GM18507 (cell line): Measurements from ENCODE around the gene ABLIM2.

ENCODE experiments used
- DNase-seq: peaks from one replicate; pipeline ENCODE4 v3.0.0; 2011; ENCODE audit warnings: low read depth; ENCODE audit not compliant: insufficient read length; ENCODE audit errors: extremely low spot score
- FAIRE-seq: peaks from 2 replicates; lab custom pipeline; 2011; peaks lifted over from hg19 to GRCh38; lab: Jason Lieb, UNC

Gene ABLIM2

DNA sequence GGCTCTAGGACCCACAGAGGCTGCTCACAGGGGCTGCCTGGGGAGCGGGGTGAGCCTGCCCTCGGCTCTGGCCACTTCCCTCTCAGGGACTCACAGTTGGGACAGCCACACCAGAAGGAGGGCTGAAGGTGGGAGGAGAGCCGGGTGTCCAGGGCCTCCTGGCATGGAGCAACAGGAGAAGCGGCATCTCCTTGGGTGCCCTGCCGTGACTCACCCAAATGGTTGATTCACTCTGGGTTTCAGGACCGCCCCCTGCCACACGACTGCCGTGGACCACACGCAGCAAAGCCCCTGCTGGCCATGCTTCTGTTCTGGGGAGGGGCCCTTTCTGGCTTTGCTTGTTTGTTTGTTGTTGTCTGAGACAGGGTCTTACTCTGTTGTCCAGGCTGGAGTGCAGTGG, 132.9 kb downstream of the ABLIM2 start:
- DNase-seq (no peak), FAIRE-seq (no peak)

DNA sequence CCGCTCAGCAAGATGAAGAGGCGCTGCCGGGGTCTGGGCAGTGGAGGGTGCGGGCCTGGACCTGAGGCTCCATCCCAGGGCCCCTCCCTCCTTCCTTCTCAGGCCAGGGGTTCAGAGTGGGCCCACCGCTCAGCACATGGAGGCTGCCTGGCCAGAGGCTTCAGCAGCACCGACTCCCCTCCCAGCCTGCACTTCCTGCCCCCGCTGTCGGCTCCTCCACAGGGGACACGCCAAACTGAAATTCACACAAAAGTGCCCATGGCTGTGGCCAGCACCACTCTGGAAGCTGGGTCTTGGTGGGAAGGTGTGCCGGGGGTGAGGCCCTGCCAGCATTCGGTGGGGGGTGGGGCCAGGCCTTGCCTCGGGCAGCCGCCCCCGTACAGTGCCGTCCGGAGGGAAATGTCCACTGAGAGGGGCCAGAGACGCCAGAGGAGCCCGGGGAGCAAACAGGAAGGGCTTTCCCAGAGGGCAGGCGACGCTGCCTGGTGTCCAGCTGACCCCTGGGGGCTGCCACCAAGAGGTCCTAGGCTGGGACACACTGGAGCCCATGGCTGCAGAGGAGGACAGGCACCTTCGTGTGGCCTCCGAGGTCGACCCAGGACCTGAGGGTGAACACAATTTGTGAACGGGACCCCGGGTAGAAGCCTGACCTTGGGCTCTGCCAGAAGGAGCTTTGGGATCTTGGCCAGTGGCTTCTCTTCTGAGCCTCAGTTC, 134.4 kb downstream of the ABLIM2 start:
- FAIRE-seq (no peak), DNase-seq (no peak)

DNA sequence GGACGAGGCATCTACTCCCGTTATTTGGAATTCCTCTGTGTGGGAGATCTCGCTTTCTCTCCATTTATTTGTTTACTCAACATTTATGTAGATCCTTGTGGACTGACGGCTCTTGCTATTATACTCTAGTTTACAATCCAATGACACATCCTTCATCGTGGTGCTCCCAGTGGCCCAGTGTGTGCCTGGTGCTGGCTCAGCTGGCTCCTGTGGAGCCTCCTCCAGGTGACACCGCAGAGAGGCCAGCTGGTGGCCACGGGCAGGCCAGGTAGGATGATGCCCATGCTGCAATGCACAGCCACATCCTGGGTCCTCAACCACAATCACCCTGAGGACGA, 134.9 kb downstream of the ABLIM2 start:
- FAIRE-seq (no peak), DNase-seq (no peak)

DNA sequence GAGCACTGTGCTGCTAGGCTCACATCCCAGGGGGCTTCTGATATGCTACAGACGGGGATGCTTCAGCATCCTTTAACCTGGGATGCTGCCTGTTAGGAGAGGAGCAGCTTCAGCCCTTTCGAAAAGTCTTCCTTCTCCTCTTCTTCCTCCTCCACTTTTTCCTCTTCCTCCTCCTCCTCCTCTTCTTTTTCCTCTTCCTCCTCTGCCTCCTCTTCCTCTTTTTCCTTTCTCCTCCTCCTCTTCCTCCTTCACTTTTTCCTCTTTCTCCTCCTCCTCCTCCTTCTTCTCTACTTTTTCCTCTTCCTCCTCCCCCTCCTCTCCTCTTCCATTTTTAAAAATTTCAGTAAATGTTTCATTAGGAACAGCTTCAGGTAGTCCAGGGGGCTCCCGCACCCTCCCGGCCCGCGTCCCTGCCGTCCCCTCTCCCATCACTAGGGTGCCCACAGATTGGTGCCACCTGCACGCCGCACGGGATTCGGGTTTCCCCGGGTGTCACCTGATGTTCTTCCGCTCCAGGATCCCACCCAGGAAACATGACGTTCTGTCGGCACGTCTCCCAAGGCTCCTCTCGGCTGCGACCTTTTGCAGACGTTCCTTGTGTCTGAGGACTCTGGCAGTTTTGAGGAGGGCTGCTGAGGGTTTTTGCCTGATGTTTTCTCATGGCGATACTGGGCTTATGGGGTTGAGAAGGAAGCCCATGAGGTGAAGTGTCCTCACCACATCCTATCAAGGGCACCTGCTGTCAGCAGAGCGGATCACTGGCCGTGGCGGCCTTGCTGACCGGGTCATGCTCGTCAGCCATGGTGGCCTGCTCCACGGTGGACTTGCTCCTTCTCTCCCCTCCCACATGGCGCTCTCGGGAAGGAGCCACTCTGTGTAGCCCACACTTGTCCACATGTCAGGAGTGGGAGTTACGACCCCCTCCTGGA, 135.6 kb downstream of the ABLIM2 start:
- DNase-seq: no peak
- FAIRE-seq: no peak

DNA sequence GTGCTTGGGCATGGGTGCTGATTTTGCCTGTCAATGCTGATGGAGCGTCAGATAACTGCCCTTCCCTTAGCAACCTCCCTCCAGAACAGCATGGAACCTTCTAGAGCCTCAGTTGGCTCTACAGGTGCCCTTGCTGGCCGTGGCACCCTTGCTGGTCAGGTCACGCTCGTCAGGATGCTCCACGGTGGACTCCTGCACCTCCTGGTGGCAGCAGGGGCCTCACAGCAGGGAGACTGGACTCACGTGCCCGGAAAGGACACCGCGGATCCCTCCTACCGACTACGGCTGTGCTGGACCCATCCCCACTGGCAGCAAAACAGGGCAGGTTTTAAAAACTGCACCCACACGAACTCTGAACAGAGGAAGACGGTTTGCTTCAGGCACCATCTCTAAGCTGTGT, 136.8 kb downstream of the ABLIM2 start:
- no peak for FAIRE-seq

DNA sequence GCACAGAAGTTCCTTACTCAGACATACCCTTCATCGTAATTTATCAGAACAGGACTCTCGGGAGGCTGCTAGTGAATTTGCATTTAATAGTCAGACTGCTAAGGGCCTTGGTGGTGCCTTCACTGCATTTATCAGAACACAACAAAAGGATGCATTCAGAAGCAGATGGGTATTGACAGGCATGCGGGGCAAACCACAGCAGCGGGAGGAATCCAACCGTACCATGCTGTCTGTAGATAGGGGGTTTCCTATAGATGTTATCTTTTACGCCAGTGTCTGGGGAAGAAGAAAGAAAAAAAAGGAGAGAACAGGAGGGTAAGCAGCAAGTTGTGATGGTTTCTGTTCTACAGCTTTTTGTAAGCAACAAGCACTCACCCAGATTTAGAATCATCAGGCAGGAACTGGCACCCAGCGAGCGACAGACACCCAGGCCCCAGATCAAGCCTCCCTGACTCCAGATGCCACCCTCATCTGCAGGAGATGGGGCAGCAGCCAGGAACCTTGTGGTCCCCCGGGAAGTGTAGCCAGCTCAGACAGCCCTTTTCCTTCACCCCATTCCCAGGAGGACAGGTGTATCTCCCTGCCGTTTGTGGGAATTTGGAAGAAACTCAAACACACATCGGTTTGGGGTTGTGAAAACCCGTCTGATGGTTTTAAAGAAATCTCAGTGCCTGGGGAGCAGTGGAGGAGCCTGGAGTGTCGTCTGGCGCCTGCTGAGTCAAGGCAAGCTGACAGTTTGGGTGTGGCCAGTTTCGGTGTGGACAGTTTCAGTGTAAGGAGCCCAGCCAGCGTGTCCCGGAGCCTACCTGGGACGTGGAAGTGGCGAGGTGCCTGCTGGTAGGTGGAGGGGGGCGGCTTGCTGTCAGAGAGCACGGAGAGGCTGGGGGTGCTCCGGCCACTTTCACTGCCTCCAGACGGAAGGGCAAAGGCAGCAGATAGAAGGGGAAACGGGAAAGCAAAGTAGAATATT, 138.9 kb downstream of the ABLIM2 start:
- no peak for FAIRE-seq

More for the DNA sequence above, 136.8 kb downstream of the ABLIM2 start:
- DNase-seq: no peak

DNA sequence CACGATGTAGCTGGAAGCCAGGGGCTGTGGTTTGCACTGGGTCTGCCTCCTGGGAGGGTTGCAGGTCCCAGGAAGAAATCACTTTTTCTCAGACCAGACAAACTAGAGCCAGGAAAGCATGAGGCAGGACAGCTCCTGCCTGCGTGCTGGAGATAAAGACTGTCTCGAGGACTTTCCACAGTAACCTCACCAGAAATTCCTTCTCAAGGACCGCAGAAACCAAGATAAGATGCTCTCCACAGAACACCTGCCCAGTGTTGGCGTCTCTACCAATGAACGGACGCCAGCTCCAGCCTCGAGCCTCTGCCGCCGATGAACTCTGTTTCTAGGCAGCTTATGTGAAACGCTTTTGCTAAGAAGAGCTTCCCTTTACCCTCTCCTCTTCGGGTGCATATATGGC, 142.1 kb downstream of the ABLIM2 start:
- FAIRE-seq: no peak
- DNase-seq: no peak

More for the DNA sequence above, 138.9 kb downstream of the ABLIM2 start:
- DNase-seq: no peak

DNA sequence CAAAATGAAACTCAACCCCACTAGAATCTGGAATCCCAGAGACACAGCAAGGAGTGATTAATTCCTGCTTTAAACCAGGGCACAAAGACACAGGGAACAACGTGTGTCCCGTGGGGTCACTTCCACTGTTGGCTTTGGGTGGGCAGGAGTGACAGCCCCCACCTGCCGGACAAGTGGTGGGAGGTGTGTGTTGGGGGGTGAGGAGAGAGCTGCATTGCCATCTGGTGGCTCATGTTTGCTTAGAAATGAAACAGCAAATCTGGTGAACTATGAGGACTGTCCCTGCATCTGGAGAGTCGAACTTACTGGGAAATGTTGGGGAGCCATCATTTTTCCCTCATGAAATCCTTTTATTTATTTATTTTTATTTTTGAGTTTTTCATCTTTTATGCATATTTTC, 143.1 kb downstream of the ABLIM2 start:
- DNase-seq (no peak), FAIRE-seq (no peak)

DNA sequence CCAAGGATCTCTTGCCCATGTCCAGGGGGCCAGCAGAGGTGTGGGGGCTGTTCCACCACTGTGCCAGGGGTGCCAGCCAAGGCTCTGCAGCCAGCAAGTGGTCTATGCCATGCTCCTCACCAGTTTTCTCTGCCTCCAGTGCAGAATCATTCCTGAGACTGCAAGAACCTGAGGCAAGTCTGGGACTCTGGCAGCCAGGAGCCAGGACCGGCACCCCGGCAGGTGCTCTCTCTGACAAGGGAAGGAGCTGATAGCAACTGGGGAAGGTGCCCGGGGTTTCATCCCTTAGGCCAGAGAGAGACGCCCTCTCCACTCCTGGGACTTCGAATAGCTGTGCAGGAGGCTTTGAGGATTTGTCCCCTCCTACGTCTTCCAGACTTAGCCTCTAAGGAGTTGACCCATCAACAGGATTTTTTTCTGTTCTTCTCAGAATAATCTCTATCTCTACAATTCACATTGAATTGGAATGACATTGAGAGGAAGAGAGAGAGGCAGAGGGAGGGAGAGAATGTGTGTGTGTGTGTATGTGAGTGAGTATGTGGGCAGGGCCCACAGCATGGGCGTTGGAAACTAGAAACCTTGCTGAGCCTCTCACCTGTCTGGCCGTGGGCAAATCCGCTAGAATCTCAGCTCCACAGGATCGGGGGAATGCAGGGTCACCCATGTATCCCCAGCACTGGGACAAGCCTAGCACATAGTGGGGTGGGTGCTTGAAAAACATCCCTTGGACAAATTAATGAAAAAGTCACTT, 144.5 kb downstream of the ABLIM2 start:
- no peak for DNase-seq
- no peak for FAIRE-seq

DNA sequence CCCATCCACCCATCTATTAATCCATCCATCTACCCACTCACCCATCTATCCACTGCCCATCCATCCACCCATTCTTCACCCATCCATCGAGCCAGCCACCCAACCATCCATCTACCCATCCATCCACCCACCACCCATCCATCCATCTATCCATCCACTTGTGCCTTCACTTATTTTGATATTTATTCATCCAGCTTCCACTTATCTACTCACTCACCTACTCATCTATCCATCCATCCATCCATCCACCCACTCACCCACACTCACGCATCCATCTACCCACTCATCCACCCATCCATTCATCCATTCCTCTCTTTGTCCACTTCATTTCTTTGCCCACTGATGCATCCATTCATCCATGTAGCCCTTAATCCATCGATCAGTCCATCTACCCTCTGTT, 146.1 kb downstream of the ABLIM2 start:
- FAIRE-seq (no peak), DNase-seq (no peak)

DNA sequence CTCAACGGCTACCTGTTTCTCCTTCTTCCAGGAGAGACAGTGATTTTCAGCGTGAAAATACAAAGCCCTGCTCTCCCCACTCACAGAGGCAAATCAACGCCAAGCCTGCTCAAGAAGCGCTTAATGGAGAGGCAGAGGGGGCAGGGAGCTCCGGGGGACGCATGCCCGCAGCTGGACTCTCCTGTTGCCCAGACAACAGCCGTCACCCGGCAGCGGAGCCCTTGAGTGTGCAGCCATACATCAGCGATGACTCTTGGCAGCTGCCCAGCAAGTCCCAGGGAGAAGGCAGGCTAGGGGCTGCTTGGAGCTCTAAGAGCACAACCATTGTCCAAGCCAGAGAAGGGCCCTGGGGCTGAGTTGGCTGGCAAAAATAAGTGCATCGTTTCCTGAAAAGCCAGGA, 148.0 kb downstream of the ABLIM2 start:
- DNase-seq (no peak), FAIRE-seq (no peak)

DNA sequence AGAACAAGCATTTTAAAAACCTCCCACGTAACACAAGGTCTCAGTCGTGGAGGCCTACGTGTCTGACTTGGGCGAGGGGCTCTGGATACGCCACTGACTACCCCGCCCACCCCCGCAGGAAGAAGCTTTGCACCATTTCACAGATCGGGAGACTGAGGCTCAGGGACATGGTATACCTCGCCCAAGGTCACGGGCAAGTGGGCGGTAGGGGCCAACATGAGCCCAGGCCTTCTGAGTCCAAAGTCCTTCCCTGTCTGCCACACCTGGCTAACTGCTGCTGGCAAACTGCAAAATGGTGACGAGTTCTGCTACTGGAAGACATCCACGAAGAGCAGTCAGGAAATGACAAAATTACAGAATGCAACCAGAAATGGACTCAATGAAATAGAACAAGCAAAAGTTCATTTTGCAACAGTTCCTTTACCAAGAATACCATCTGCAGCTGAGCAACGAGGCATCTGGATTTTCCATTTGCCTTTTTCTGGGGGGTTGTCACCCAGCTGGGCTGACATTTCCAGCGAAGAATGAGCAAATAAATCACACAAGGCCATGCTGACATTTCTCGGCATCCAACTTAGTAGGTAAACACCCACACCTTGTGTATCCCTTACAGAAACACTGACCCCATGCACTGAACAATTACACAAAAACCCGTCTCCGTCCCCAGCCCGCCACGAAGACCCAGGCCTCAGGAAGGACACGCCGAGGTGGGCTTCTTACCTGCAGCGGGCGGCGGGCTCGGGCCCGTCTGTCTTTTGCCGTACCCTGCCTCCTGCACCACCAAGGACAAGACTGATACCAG, 148.7 kb downstream of the ABLIM2 start:
- FAIRE-seq (no peak), DNase-seq (no peak)

DNA sequence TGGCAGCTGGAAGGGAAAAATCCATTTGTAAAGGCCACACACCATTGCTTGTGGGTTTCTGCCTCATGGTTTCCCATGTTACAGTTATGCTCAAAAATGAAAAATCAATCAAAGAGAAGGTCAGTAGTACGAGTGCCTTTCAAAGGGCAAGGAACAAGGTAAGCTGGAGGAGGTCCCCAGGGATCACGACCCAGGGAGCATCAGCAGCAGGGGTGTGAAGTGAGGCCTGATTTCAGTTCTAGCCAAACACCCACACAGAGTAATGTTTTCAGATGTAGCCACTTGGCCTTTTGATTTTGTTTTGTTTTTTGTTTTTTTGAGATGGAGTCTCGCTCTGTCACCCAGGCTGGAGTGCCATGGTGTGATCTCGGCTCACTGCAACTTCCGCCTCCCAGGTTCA, 149.5 kb downstream of the ABLIM2 start:
- no peak for DNase-seq
- no peak for FAIRE-seq

DNA sequence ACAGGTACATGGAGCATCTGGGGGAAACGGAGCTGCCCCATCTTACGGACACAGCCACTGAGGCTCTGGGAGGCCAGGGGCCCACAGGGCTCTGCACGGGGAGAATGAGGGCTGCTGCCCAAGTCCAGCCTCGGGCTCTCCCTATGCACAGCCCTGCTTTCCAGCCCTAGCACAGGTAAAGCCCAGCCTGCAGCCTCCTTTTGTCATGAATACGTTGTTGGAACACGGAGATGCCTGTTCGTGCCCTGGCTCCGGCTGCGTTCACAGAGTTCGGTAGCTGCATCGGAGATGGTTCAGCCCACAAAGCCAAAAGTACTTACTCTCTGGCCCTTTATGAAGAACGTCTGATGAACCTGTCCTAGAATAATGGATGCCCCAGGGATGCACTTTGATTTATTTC, 150.2 kb downstream of the ABLIM2 start:
- no peak for DNase-seq
- FAIRE-seq: no peak

DNA sequence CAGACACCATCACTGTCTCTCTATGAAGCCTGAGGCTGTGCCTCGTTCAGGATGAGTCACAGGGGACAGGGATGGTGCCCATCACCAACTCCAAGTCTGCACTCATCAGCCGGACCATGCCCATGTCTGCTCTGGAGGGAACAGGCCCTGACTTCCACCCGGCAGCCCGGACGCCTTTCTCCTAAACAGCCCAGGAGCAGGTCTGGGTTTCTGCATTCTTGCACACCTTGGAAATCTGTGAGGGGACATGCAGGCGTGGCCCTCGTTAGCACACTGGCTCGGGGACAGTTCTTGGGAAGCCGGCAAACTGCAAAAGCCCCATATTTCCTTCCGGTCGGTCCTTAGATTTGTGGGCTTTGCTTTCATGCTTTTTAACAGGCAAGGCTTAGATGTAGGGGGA, 151.0 kb downstream of the ABLIM2 start:
- FAIRE-seq (no peak), DNase-seq (no peak)

DNA sequence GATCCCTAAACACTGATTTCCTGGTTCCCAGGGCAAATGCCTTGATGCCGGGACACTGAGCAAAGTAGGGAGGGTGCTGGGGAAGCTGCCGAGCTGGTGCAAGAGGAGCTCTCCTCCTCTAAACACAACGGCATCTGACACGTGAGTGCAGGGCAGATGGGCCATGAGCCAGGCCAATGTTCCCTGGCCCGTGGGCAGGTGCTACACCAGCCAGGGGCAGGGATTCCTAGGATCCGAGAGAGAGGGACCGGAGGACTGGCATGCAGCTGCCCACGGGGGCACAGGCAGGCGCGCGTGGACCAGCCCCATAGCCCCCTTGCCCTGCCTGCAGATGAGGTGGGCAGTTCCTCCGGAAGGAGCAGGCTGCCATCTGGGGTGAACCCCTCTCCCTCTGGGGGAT, 152.1 kb downstream of the ABLIM2 start:
- DNase-seq (no peak), FAIRE-seq (no peak)

DNA sequence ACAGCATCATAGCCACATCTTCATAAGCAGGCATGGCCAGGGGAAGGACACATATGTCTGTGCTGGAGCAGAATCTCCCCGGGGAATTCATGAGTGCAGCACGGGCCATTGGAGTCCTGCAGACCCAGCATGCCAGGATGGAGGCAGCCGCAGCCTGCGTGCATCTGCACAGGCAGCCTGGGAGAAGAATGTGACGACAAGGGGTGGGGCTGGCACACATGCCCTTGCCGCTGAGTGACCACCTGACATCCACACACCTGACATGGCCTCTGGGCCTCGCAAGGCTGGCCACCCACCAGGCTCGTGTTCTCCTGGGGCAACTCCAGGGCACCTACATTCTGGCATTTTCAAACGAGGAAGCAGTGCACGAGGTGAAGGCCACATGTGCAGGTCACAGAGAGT, 152.8 kb downstream of the ABLIM2 start:
- FAIRE-seq: no peak
- DNase-seq: no peak

DNA sequence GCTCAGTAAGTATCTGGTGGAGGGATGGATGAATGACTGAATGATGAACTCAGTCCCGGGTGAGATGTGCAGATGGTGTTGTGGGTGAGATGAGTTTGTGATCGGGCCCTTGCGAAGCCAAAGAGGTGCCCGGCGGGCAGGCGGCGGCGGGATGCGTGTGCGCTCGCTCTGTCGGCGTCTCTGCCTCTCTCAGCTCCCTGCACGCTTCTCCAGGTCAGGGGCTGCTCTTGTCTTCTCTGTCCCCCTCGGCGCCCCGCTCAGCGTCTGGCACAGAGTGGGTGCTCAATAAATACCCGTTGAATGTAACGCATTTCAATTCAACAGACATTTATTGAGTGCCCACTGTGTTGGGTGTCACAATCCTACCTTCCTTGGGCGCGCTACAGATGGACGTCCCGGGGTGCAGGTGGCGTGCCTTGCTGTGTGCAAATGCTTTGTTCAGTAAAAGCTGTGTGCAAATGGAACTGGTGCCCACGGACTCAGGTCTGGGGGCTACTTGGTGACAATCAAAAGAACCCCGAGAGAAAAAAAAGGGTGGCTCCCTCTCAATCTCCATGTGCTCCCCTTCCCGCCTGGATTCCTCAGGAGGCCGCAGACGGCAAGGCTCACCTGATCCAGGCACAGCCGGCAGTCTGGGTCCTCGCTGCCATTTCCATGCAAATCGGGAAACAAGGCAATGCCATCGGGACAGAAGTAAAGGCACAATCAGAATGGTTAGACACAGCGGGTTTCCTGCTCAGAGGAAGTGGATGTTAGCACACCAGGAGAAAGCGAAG, 153.4 kb downstream of the ABLIM2 start:
- FAIRE-seq (no peak), DNase-seq (no peak)
